Glutamatergic neuron (in vitro differentiated cells): Measurements from ENCODE around the gene ANO9. TPM values are rescaled to one million over a fixed set of nuclear protein-coding genes. Genes with fewer than 3 reads are reported as not detected.

Experiments used
- DNase-seq: peaks from one replicate; pipeline ENCODE4 v3.0.0; 2022
- H3K27ac Mint-ChIP-seq: one replicate; pipeline ENCODE4 v1.8.0; 2020; ENCODE audit warnings: mild to moderate bottlenecking, mixed read lengths, inconsistent platforms; ENCODE audit not compliant: unreplicated experiment
- H3K27me3 Mint-ChIP-seq: one replicate; pipeline ENCODE4 v1.8.0; 2020; ENCODE audit warnings: mild to moderate bottlenecking, moderate library complexity, mixed read lengths, inconsistent platforms; ENCODE audit not compliant: unreplicated experiment
- H3K36me3 Mint-ChIP-seq: one replicate; pipeline ENCODE4 v1.8.0; 2020; ENCODE audit warnings: mild to moderate bottlenecking, mixed read lengths, inconsistent platforms; ENCODE audit not compliant: unreplicated experiment
- H3K4me1 Mint-ChIP-seq: one replicate; pipeline ENCODE4 v1.8.0; 2020; ENCODE audit warnings: mild to moderate bottlenecking, low read depth, mixed read lengths, inconsistent platforms; ENCODE audit not compliant: unreplicated experiment
- H3K4me3 Mint-ChIP-seq: one replicate; pipeline ENCODE4 v1.8.0; 2020; ENCODE audit warnings: mild to moderate bottlenecking, mixed read lengths, inconsistent platforms; ENCODE audit not compliant: unreplicated experiment
- H3K9me3 Mint-ChIP-seq: one replicate; pipeline ENCODE4 v1.8.0; 2020; ENCODE audit warnings: mild to moderate bottlenecking, moderate library complexity, mixed read lengths, inconsistent platforms; ENCODE audit not compliant: unreplicated experiment
- CTCF ChIP-seq: fragments of 200-600 bp; sonication (generic); IDR thresholded peaks from one replicate; pipeline ENCODE4 v1.5.0; 2021; ENCODE audit not compliant: partially characterized antibody, unreplicated experiment
- total RNA-seq: library from RNA; stranded (reverse); fragmentation: NEBNext Ultra II Directional; extraction: Animal tissue kit (Norgen Biotek cat#: 25700); gene quantifications from one replicate; pipeline ENCODE4 v1.2.1, GENCODE V29; 2021; ENCODE audit not compliant: unreplicated experiment

Gene ANO9
- total RNA-seq, 1 donor from 2014 or later, result 1.8 TPM

GRCh38 chr11:452203-452744 is 10.5 kb upstream of the ANO9 start:
- Mint-ChIP-seq H3K9me3 (peaks cover 9% of the 10 kb centered on the region), H3K4me3 (peak overlapping the region; percentile 98), H3K27ac (no peak overlapping the region), H3K36me3 (no peaks in the 10 kb centered on the region), H3K27me3 (peaks cover 12% of the 10 kb centered on the region), H3K4me1 (peaks cover 28% of the 10 kb centered on the region)
- DNase-seq, result no peak
- TF ChIP-seq CTCF, result no peak

GRCh38 chr11:451738-452137 is 9.9 kb upstream of the ANO9 start:
- Mint-ChIP-seq H3K4me3 (peak overlapping the region; percentile 98), H3K4me1 (peaks cover 27% of the 10 kb centered on the region), H3K9me3 (peaks cover 7% of the 10 kb centered on the region), H3K27me3 (peaks cover 12% of the 10 kb centered on the region), H3K27ac (peak overlapping the region; percentile 96), H3K36me3 (no peaks in the 10 kb centered on the region)
- no peak for DNase-seq
- TF ChIP-seq CTCF, result no peak

GRCh38 chr11:450809-451451 is 9.1 kb upstream of the ANO9 start:
- no peaks in the 10 kb centered on the region for H3K36me3 Mint-ChIP-seq
- peak; percentile 77 for DNase-seq
- peaks cover 7% of the 10 kb centered on the region for H3K9me3 Mint-ChIP-seq
- peak overlapping the region; percentile 98 for H3K4me3 Mint-ChIP-seq
- peak overlapping the region; percentile 96 for H3K27ac Mint-ChIP-seq
- H3K4me1 Mint-ChIP-seq, result peaks cover 25% of the 10 kb centered on the region
- H3K27me3 Mint-ChIP-seq, result peaks cover 12% of the 10 kb centered on the region
- no peak for TF ChIP-seq CTCF

GRCh38 chr11:449889-450808 is 8.3 kb upstream of the ANO9 start, which contains the start of gene PTDSS2:
PTDSS2 (plus strand) TSS chr11:450279; CDS start chr11:450456, 177 bp downstream.
- Mint-ChIP-seq H3K4me3 (peak within 1 kb of the TSS; percentile 98), H3K4me1 (peaks cover 20% of the 10 kb centered on the region), H3K36me3 (no peaks in the 10 kb centered on the region), H3K27ac (peak within 1 kb of the TSS; percentile 96), H3K9me3 (peaks cover 7% of the 10 kb centered on the region), H3K27me3 (peaks cover 14% of the 10 kb centered on the region)
- peak; percentile 98 for DNase-seq
- TF ChIP-seq CTCF, result no peak
